Hindlimb muscle (tissue), 1 donor: ENCODE data around the gene IFI27L1. TPM values are rescaled to one million over a fixed set of nuclear protein-coding genes. Genes with fewer than 3 reads are reported as not detected.

Experiments used
- DNase-seq: peaks from one replicate; pipeline ENCODE4 v3.0.0-alpha.2; 2013
- polyA plus RNA-seq: library from polyadenylated mRNA; unstranded; fragments of 120-200 nt; gene quantifications from one replicate; pipeline ENCODE4 v1.2.1, GENCODE V29; 2013; ENCODE audit not compliant: insufficient read length

Gene IFI27L1
- polyA plus RNA-seq = 11.6 TPM

GRCh38 chr14:94080621-94081385, at the start of gene IFI27L1, which contains the start of gene DDX24:
TSS of gene IFI27L1 (plus strand) at chr14:94081310. CDS start at chr14:94096938, 15,628 bp downstream.
TSS of gene DDX24 (minus strand) at chr14:94081202. CDS start at chr14:94079742, 1,460 bp downstream.
- DNase-seq = peak; percentile 97

GRCh38 chr14:94031883-94032279, 49.2 kb upstream of the IFI27L1 start:
- DNase-seq = no peak

- no peak for DNase-seq
Observed at GRCh38 chr14:94034886-94035285, 46.2 kb upstream of the IFI27L1 start.

GRCh38 chr14:94036313-94037167, 44.6 kb upstream of the IFI27L1 start:
- no peak for DNase-seq

GRCh38 chr14:94037954-94038353, 43.2 kb upstream of the IFI27L1 start:
- DNase-seq = no peak

GRCh38 chr14:94038510-94038909, 42.6 kb upstream of the IFI27L1 start:
- DNase-seq = no peak

- no peak for DNase-seq
Observed at GRCh38 chr14:94038921-94039629, 42.0 kb upstream of the IFI27L1 start.

GRCh38 chr14:94040247-94040646, 40.9 kb upstream of the IFI27L1 start:
- no peak for DNase-seq

- DNase-seq = no peak
Observed at GRCh38 chr14:94040796-94041195, 40.3 kb upstream of the IFI27L1 start.

GRCh38 chr14:94041551-94042346, 39.4 kb upstream of the IFI27L1 start:
- no peak for DNase-seq

GRCh38 chr14:94042433-94043091, 38.5 kb upstream of the IFI27L1 start:
- no peak for DNase-seq

- DNase-seq = no peak
Observed at GRCh38 chr14:94043111-94043755, 37.9 kb upstream of the IFI27L1 start.

GRCh38 chr14:94043756-94044475, 37.2 kb upstream of the IFI27L1 start:
- DNase-seq = no peak

- no peak for DNase-seq
Observed at GRCh38 chr14:94044476-94045091, 36.5 kb upstream of the IFI27L1 start.

- no peak for DNase-seq
Observed at GRCh38 chr14:94045101-94045500, 36.0 kb upstream of the IFI27L1 start.

- DNase-seq = no peak
Observed at GRCh38 chr14:94045563-94046345, 35.4 kb upstream of the IFI27L1 start.

- no peak for DNase-seq
Observed at GRCh38 chr14:94046696-94047250, 34.3 kb upstream of the IFI27L1 start.

GRCh38 chr14:94047581-94047980, 33.5 kb upstream of the IFI27L1 start:
- no peak for DNase-seq
